NCI-H345 treated with DMSO at 0.1 percent for 48 hours (cell line): ENCODE measurements around the gene DAB1.

Experiments
- DNase-seq: peaks from one replicate; lab custom pipeline; 2025; ENCODE audit not compliant: unreplicated experiment; lab: John Stamatoyannopoulos, UW

DAB1 gene

DNA sequence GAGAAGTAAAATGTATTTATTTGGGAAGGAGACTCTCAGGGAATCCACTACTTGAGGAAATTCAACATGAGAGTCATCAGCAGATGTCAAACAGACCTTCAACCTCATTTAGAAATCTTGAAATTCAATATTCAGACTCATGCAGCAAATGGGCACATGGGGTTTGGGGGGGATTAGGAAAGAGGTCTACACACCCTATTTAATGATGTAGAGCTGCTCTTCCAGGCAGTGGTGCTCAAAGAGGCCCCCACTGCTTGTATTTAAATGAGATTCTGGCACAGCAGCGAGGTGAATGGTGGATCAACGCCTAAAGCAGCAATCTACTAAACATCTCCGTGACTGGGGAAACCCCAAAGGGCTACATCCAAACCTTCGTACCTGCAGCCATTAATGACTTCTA, 244.9 kb downstream of the DAB1 start:
- no peak for DNase-seq

DNA sequence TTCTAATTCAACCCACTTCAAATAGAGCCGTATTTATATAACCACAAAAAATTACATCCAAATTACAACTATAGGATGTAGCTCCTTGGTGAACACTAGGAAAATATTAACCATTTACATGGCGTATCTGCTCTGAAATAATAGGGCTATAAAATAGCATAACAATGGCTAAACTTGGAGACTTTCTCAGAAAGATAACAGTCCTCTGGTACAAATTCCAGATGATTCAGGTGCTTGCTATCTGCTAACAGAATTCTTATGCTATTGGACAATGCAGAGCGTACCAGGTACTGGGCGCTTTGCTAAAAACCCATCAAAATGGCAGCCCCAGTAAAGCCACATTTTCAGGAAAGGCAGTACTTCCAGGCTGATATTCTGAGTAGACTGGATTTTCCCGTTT, 248.4 kb downstream of the DAB1 start:
- DNase-seq: no peak

DNA sequence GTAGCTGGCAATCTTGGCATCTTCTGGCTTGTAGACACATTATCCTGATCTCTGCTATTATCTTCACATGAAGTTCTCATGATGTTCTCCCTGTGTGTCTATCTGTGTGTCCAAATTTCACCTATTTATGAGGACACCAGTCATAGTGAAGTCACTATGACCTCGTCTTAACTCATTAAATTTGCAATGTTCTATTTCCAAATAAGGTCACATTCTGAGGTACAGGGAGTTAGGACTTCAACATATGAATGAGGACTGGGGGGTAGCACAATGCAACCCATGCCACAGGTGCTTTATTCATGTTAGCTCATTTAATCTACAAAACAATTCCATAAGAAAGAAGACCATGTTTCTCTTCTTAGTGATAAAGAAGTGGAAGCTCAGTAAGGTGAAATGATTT, 251.8 kb downstream of the DAB1 start:
- no peak for DNase-seq

DNA sequence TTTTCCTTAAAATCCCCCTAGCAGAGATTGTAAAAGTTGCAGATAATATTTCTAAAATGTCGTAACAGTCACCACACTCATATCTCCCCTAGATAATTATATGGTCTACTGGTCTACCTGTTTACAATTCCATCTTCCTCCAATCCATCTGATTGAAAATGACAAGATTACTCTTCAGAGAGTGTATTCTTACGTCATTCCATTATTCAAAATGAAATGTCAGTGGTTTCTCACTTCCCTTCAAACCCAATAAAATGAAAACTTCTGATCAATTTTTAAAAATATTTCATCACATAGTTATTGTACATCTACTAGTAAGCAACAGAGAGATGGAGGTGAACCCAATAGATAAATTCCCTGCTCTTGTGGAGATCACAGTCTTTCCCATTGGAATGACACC, 255.9 kb downstream of the DAB1 start:
- no peak for DNase-seq

DNA sequence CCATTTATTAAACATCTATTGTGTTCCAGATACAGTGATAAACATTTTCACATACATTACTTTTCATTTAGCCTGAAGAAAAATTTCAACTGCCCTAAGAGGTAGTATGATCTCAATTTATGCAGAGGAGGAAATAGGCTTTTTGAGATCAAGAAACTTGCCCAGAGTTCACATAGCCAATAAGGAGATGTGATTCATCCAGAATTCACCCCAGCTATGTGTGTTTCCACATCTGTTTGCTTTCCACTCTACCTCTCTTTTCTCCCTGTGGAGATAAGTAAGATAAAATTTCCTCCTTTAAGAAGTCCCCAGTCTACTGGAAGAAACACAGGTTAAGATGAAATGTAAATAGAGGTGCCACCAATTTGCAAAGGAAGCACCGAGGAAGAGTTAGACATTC, 258.3 kb downstream of the DAB1 start:
- no peak for DNase-seq

DNA sequence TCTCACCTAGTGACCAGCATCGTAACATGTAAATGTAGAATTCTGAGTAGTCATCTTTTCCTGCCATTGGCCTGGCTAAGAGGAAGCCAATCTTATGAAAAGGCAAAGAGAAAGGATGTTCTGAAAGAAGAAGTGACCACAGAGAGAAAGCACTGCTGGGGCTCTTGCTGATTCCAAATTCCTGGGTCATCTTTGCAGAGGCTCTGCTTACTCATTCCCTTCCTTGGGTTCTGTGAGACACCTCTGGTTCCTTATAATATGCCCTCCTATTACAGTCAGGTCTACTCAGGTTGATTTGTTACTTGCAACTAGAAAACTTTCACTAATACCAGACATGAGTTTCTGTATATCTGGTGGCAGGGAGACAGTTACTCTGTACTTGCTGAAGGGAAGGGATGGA, 259.3 kb downstream of the DAB1 start:
- DNase-seq: no peak

DNA sequence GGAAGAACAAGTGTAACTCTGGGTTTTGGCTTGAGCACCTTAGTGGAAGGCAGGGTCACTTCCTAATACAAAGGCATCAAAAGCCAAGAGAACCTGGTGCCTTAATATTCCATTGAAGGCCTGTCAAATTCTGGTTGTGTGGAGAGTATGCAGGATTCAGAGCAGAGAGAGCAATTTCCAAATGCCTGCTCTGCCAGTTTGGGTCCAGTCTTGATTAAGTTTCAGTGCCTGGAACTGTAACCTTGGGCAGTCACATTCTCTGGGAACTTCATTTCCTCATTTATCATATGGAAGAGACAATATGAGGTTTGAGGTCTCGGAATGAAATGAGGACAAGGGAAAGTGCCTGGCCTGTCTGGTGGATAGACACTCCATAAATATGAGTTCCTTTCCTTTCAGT, 260.1 kb downstream of the DAB1 start:
- no peak for DNase-seq

DNA sequence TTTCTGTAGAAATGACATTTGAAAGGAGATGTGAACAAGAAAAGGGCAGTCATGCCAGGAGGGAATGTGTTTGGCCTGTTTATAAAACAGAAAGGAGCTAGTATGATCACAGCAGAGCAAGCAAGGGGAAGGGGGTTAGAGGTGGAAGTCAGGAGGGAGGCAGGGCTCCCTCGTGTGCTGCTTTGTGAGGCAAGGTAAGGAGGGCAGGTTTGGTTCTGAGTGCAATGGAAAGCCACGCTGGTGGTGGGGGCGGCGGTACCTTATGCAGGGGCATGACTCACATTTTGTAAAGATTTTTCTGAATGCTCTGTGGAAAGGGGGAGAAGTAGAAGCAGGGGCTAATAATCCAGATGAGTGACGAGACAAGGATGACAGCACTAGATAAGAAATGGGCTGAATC, 260.5 kb downstream of the DAB1 start:
- no peak for DNase-seq

DNA sequence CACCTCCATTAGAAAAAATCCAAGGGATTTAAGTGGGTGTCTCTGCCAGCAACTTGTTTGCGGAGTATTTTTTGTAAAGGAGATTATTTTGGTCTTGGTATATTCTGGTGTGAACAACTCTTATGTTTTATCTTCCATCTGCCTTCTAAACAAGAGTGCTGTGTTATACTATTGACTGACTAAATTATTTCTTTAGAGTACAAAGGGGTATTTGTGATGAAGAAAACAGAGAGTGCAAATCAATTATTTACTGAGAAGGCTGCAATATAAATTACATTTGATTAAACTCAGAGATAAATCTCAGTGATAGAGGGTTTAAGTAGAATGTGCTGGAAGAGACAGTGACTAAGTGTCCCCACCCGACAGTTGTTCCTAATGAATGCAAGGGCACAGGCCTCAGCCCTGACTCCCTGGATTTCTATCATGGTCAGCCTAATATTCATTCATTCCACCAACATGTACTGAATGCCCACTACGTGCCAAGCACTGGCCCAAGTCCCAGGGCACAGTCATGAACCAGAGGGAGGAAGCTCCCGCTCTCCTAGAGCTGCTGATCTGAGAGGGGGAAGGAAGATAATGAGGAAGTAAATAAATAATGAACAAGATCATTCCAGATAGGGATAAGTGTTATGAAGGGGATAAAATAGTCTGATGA, 261.1 kb downstream of the DAB1 start:
- no peak for DNase-seq

DNA sequence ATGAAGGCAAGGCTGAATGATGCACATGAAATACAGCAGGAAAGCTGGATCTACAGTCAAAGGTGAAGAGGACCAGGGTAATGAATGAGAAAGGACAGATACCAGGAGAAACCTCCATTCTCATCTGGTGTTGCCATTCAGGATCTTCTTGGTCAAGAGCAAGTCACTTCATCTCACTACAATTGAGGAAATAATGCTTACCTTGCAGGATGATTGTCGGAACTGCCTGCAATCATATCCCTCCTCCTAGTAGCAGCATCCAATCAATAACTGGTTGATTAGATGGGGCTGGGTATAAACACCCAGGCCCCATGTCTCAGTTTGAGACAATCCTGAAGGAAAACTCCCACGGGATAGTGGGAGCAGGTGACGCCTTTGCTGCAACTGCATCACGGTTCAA, 263.3 kb downstream of the DAB1 start:
- no peak for DNase-seq

DNA sequence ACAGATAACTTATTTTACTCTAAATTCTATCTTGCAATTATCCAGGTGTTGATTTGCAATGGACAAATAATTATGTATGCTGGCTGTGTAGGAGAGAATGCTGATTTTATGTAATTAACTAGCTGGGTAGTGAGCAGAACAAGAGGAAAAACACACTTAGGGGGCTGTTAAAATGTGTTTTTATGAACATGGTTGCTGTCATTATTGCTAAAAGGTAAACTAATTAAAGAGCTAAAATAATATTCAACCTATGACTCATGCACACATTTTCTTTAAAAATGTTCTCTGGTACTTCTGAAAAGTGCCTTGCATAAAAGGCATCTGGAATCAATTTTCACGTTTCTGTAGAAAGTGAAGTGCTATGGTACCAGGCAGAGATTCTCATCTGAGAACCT, 265.3 kb downstream of the DAB1 start:
- DNase-seq: no peak

DNA sequence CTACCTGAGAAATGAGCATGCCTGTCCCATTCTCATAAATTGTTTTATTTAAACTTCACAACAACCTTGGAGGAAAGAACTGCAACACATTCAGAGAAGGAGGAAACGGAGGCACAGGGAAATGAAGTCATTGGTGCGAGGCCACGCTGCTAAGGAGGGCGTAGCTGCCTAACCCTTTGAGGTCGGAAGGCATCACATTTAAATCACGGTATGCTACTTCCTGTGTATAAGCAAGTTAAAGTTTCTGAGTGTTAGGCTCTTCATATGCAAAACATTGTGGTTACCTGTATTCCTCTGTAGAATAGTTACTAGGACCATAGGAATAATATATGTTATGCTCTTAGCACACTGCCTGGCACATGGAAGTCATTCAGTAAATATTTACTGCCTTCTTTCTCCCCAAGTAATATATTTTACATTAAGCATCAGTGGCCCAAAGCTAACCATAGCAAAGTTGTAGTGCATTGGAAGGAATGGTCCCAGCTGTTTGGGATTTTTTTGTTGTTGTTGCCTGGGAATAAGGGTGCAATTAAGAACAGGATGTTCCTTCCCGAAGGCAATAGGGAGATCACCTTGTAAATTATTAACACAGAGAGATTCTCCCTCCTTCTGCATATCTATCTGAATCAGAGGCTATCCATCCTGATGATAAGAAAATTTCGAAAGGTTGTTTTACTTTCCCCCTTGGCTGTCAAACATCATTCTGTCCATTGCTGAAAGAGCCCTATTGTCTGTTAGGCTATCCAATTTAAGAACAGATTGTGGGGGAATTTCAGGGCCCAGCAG, 265.8 kb downstream of the DAB1 start:
- no peak for DNase-seq

DNA sequence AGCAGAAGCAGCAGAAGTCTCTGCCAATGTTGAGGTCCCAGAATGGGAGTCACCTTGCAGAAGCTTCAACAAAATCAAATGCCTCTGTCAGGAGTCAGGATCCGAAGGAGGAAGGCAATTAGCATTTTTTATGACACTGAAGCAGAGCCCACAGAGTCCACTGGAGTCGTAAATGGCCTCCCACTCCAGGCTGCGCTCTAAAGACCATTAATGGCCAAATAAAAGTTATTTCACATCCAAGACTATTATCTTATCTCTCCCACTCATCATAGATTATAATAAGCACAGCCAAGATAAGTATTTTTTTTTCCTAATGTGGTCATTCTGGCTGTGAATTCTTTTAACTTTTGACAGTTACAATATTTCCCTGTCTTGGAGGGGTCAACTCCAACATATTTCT, 267.0 kb downstream of the DAB1 start:
- DNase-seq: no peak

DNA sequence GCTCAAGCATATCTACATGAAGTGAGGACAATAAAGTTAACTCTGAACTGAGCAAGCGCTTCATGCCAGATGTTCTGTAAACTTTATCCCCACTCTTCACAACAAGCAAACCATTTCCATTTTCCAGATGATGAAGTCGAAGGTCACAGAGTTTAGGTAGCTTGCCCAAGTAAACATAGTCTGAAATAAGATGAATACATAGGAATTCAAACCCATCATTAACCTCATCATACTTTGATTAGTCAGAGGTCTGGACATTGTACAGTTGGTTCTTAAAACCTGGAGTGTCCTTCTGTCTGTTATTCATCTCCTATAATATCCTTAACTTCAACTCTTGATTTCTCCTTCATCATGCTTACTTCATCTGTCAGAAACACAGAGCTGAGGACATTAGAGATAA, 277.8 kb downstream of the DAB1 start:
- DNase-seq: no peak

DNA sequence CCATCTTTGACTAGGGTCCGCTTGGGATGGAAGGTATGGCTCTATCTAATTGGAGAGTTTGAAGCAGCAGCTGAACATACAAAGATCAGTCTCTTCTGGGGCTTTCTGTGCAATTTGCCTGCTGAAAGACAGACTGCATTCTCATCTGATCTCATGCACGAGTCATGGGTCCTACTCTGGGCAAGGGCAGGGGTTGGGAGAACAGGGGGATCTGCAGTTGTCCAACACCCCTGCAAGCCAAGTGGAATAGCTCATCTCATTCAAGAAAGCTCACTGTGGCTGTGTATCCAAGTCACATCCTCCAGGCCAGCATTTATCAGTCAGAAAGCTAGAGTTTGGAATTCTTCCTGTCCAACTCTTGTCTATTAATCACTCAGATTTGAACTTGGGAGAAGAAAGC, 280.9 kb downstream of the DAB1 start:
- DNase-seq: no peak

DNA sequence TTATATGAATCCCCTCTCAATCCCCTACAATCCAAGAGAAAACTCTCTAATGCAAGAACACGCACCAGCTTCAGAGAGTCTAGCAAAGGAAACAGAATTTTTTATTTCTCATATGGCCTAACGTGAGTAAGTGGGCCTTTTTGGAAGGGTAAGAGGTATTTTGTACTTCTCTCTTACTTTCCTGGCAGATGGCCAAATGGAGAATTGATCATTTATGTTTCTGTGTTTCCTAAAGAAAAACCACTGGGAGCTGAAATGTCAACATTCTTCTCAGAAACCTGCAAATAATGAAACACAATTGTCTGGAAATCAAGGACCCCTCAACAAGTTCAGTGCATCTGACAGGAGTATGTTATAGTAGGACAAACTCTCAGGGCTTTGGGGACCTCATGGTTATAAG, 281.7 kb downstream of the DAB1 start:
- no peak for DNase-seq

DNA sequence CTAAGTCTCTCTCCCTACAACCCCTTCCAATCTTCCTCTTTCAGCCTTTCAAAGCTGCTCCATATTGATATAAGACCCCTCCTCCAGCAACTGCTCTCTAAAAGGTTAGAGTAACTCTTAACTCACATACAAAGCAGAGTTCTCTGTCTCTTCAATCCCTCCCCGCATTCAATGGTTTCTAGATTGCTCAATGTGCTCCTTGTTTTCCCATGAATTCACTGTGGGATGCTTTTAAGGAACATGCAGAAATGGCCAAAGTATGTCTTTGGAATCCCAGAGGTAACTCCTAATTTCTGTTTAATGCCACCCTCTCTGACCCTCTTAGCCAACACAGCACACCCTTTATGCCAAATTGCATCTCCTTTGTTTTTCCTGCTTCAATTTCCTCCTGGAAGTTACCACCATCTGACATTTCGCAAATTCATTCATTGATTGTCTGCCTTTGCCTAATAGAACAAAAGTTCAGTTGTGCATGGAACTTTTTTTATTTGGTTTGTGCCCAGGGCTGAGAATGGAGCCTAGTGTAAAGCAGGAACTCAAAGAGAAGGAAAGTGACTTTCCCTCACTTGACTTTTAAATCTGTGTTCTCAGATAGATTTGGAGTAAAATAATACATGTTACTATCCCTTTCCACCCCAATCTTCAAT, 285.3 kb downstream of the DAB1 start:
- no peak for DNase-seq

DNA sequence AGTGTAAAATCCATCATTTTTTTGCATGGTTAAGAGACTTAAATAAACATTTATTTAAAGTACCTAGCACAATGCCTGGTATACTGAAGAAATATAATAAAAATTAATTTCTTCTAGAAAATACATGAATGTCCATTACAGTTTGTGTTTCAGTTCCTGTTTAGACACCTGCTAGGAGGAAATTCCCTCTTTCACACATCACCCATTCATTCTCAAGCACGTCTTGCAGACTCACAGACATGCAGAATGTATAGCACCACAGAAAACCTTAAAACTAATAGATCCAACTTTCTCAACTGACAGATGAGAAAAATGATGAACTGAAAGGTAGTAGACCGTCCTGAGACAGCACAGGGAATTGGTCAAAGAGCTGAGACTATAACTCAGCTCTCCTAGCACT, 285.9 kb downstream of the DAB1 start:
- no peak for DNase-seq

DNA sequence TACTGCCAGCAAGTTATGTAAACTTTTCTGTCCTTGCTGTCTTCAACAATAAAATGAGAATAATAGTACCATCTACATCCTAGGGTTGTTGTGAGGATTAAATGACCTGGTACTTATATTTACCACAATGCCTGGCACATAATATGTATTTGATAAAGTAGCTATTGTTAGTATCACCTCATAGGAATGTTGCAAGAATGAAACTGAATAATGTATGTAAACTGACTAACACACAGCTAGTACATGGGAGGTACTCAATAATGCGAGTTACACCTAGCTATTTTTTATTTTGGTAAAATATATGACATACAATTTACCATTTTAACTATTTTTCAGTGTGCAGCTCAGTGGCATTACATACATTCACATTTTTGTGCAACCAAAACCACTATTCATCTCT, 289.1 kb downstream of the DAB1 start:
- DNase-seq: no peak

DNA sequence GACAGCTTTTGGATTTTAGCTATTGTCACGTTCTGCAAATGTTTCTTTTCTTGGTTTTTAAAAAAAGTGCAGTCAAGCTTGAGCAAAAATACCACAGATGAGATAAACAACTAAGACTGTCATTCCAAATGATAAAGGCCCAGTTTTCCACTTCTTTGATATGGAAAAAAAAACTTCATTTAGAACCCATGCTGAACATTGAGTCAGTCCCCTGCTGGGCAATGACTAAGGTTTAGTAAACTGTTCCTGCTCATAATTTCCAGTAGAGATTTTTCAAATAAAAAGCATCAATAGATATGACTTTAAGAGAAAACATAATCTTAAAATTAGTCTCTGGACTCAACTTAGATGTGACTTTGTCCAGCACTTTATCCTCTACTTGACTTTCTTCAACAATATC, 290.2 kb downstream of the DAB1 start:
- no peak for DNase-seq

DNA sequence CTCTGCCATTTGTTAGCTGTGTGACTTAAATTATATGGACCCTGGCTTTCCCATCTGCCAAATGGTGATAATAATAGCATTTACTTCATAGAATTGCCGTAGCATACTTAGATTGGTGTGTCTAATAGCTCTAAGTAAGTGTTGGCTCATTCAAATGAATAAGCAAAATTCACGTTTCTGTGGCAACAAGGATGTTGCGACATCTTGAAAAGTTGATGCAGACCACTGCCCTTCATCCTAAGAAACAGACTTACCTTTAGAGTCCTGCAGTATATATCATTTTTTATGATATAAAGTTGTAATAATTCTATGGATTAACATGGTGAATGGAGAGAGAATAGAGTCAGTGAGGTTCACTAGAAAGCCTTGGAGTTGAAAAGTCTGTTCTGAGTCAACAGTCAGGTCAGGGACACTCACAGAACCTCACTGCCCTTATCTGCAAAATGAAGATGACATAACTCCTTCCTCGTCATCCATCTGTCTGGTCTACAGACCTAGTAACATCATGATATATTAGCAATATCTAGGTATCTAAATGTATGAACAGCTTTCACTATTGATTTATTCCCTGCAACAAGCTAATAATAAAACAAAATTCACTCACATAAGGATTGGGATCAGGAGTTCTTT, 290.8 kb downstream of the DAB1 start:
- no peak for DNase-seq
